ENCODE results near the gene MTA1.

- TF ChIP-seq CTCF (conservative IDR thresholded peaks at IDR 0.05; ENCODE audit: low read length) (no peak), EZH2phosphoT487 (IDR thresholded peaks at IDR 0.05; ENCODE audit: borderline replicate concordance, low read depth, low read length) (no peak)
These were observed 50.1 kb downstream of the MTA1 start for GRCh38 chr14:105469456-105470349.

All from OCI-LY7 (cell line).